ENCODE data around the gene CAMTA1.

DNA sequence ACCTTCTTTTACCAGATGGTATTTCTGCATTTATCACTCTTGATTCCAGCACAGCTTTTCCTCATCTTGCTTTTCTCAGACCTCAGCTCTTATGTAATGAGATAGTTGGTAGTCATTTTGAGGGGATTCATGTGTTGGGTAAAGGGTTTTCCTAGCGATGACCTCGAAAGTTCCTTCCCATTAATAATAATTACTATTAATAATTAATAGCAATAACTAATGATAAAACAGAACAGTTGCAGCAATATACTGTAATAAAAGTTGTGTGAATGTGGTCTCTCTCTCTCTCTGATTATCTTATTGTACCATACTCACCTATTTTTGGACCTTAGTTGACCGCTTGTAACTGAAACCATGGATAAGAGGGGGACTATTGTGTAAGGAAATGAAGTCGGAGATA is 14.2 kb downstream of the CAMTA1 start:
- TF ChIP-seq NFRKB (IDR thresholded peaks at IDR 0.05) (no peak), FOXK2 (IDR thresholded peaks at IDR 0.05) (no peak), TARDBP (IDR thresholded peaks at IDR 0.05) (no peak), FOXA1 (IDR thresholded peaks at IDR 0.05) (no peak), SP1 (IDR thresholded peaks at IDR 0.05) (no peak), BHLHE40 (IDR thresholded peaks at IDR 0.05; ENCODE audit: borderline replicate concordance) (no peak), HDGF (IDR thresholded peaks at IDR 0.05; ENCODE audit: borderline replicate concordance) (no peak), ARNT (IDR thresholded peaks at IDR 0.05) (no peak), SUZ12 (IDR thresholded peaks at IDR 0.05) (no peak), FOXM1 (IDR thresholded peaks at IDR 0.05; ENCODE audit: borderline replicate concordance) (no peak), LEF1 (IDR thresholded peaks at IDR 0.05; ENCODE audit: borderline replicate concordance) (no peak)
